Erythroblast (primary cell): ENCODE data around the gene THRSP.

Experiments used
- GATA1 ChIP-seq: IDR thresholded peaks from 2 replicates; pipeline ENCODE4 v1.6.1; 2011; ENCODE audit warnings: low read depth, mild to moderate bottlenecking, control low read depth, low read length, moderate library complexity
- POLR2A ChIP-seq: IDR thresholded peaks from 2 replicates; pipeline ENCODE4 v1.6.1; 2011; ENCODE audit warnings: mild to moderate bottlenecking, low read length

GRCh38 chr11:78044706-78045105 lies 19.0 kb upstream of the THRSP start:
- TF ChIP-seq POLR2A (no peak), GATA1 (no peak)
